ENCODE data around the gene CWF19L1. TPM values are rescaled to one million over a fixed set of nuclear protein-coding genes. Genes with fewer than 3 reads are reported as not detected.

Gene CWF19L1
- total RNA-seq, 6 experiments from 2014 or later: 7.7 to 10.7 (median 8.4) TPM

DNA sequence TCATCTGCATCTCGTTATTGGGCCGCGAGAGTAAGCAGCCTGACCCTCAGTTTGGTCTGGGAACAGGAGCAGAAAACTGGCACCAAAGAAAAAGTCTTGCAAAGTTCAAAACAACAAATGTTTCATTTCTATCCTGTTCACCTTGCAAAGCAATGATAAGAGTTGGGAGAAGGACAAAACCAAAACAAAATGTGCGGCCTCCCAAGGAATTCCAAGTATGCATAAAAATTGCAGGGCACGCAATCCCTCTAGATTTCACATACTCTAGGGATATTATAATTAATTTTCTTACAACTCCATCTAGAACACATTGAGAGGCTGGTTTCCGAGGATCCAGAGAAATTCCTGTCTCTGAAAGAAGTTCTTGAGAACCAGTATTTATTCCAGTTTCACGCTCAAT, 58.1 kb downstream of the CWF19L1 start:
- TF ChIP-seq, protein P1, sequence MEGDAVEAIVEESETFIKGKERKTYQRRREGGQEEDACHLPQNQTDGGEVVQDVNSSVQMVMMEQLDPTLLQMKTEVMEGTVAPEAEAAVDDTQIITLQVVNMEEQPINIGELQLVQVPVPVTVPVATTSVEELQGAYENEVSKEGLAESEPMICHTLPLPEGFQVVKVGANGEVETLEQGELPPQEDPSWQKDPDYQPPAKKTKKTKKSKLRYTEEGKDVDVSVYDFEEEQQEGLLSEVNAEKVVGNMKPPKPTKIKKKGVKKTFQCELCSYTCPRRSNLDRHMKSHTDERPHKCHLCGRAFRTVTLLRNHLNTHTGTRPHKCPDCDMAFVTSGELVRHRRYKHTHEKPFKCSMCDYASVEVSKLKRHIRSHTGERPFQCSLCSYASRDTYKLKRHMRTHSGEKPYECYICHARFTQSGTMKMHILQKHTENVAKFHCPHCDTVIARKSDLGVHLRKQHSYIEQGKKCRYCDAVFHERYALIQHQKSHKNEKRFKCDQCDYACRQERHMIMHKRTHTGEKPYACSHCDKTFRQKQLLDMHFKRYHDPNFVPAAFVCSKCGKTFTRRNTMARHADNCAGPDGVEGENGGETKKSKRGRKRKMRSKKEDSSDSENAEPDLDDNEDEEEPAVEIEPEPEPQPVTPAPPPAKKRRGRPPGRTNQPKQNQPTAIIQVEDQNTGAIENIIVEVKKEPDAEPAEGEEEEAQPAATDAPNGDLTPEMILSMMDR (IDR thresholded peaks at IDR 0.05): no peak
- TF ChIP-seq POLR2A (IDR thresholded peaks at IDR 0.05): no peak
- no peaks in the 10 kb centered on the region for H3K27me3 ChIP-seq
- DNase-seq (no peak), ATAC-seq (no peak)
- peaks cover 0 to 26% (median 3%) of the 10 kb centered on the region in 4 donors for H3K36me3 ChIP-seq
- peaks cover 0 to 4% (median 0%) of the 10 kb centered on the region in 4 donors for H3K4me1 ChIP-seq
- 82% methylated on average over 7 of the region's 7 CpGs for WGBS (ENCODE audit: insufficient coverage, low coverage, low lambda C conversion rate, missing lambda C conversion rate)
- no peak overlapping the region for H3K4me3 ChIP-seq
- H3K27ac ChIP-seq: no peak overlapping the region
- H3K9me3 ChIP-seq: no peaks in the 10 kb centered on the region
- intact Hi-C loops (cut with DNase I): no loop called here

- intact Hi-C loops (cut with DNase I): no loop called here
- ATAC-seq: no peak
- 88% methylated on average over 8 of the region's 9 CpGs for WGBS (ENCODE audit: insufficient coverage, low coverage, low lambda C conversion rate, missing lambda C conversion rate)
- H3K4me1 ChIP-seq: peaks cover 0 to 4% (median 0%) of the 10 kb centered on the region in 4 donors
- no peaks in the 10 kb centered on the region for H3K9me3 ChIP-seq
- H3K36me3 ChIP-seq: peaks cover 0 to 34% (median 8%) of the 10 kb centered on the region in 4 donors
- TF ChIP-seq POLR2A (IDR thresholded peaks at IDR 0.05): no peak
- TF ChIP-seq, protein P1 (IDR thresholded peaks at IDR 0.05): no peak
- no peak overlapping the region for H3K27ac ChIP-seq
- no peaks in the 10 kb centered on the region for H3K27me3 ChIP-seq
- DNase-seq: no peak
- H3K4me3 ChIP-seq: no peak overlapping the region
Measured at GRCh38 chr10:100208276-100208675, 59.2 kb downstream of the CWF19L1 start.

- DNase-seq (no peak), ATAC-seq (no peak)
- H3K27ac ChIP-seq: no peak overlapping the region
- no peaks in the 10 kb centered on the region for H3K4me1 ChIP-seq
- H3K4me3 ChIP-seq: no peak overlapping the region
- no peak for TF ChIP-seq POLR2A (IDR thresholded peaks at IDR 0.05)
- TF ChIP-seq, protein P1 (IDR thresholded peaks at IDR 0.05): no peak
- no peaks in the 10 kb centered on the region for H3K27me3 ChIP-seq
- 97% methylated on average over 2 of the region's 2 CpGs for WGBS (ENCODE audit: insufficient coverage, low coverage, low lambda C conversion rate, missing lambda C conversion rate)
- H3K9me3 ChIP-seq: no peaks in the 10 kb centered on the region
- intact Hi-C loops (cut with DNase I): no loop called here
- H3K36me3 ChIP-seq: peaks cover 0 to 55% (median 15%) of the 10 kb centered on the region in 4 donors
Measured at GRCh38 chr10:100204370-100204769, 63.1 kb downstream of the CWF19L1 start.

DNA sequence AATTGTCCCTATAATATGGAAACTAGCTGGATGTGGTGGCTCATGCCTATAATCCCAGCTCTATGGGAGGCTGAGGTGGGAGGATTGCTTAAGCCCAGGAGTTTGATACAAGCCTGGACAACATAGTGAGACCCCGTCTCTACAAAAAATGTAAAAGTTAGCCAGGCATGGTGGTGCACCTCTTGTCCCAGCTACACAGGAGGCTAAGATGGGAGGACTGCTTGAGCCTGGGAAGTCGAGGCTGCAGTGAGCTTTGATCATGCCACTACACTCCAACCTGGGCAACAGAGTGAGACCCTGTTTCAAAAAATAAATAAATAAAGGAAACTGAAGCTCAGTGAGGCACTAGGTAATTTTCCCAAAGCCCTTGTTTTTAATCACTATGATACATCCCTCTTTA, 65.9 kb downstream of the CWF19L1 start:
- Histone ChIP-seq H3K27ac (no peak overlapping the region), H3K9me3 (no peaks in the 10 kb centered on the region), H3K27me3 (no peaks in the 10 kb centered on the region), H3K36me3 (peaks cover 0 to 69% (median 17%) of the 10 kb centered on the region in 4 donors), H3K4me1 (no peaks in the 10 kb centered on the region), H3K4me3 (no peak overlapping the region)
- TF ChIP-seq, protein P1 (IDR thresholded peaks at IDR 0.05): no peak
- TF ChIP-seq POLR2A (IDR thresholded peaks at IDR 0.05): no peak
- 95% methylated on average over 2 of the region's 2 CpGs for WGBS (ENCODE audit: insufficient coverage, low coverage, low lambda C conversion rate, missing lambda C conversion rate)
- intact Hi-C loops (cut with DNase I): no loop called here
- ATAC-seq: no peak
- no peak for DNase-seq

GRCh38 chr10:100194711-100195110, 72.7 kb downstream of the CWF19L1 start:
- Histone ChIP-seq H3K27ac (no peak overlapping the region), H3K4me1 (no peaks in the 10 kb centered on the region), H3K36me3 (peaks cover 0 to 57% (median 13%) of the 10 kb centered on the region in 4 donors), H3K9me3 (no peaks in the 10 kb centered on the region), H3K27me3 (no peaks in the 10 kb centered on the region), H3K4me3 (no peak overlapping the region)
- WGBS (ENCODE audit: insufficient coverage, low coverage, low lambda C conversion rate, missing lambda C conversion rate): 100% methylated on average over 1 of the region's 1 CpG
- ATAC-seq (no peak), DNase-seq (no peak)
- no peak for TF ChIP-seq POLR2A (IDR thresholded peaks at IDR 0.05)
- TF ChIP-seq, protein P1 (IDR thresholded peaks at IDR 0.05): no peak
- intact Hi-C loops (cut with DNase I): loop anchor here in 1 of 2 donors (5.0 kb wide), 1 partner anchor 73 kb away; the partner anchor contains the start of gene CWF19L1
